Esophagus muscularis mucosa (tissue), 4 donors: ENCODE measurements around the gene MCF2L. TPM values are rescaled to one million over a fixed set of nuclear protein-coding genes. Genes with fewer than 3 reads are reported as not detected.
A peak's percentile ranks its signal among the peaks of the same experiment; 100 is the strongest.

Experiments
- DNase-seq: peaks from one replicate; pipeline ENCODE4 v3.0.0-alpha.2; 2017; ENCODE audit errors: extremely low spot score
- H3K27ac ChIP-seq, 4 donors: fragments of 200-600 bp; sonication (generic); replicated peaks in 1 of 4; 1 replicate in 3 of 4; 2 replicates in 1 of 4; pipeline ENCODE4 v1.5.1; 2016 to 2019; ENCODE audit warnings: mild to moderate bottlenecking in 1 of 4
- H3K27me3 ChIP-seq, 4 donors: fragments of 200-600 bp; sonication (generic); one replicate each; pipeline versions ENCODE4 v1.5.1 to v1.6.0; 2016 to 2019
- H3K36me3 ChIP-seq, 4 donors: fragments of 200-600 bp; sonication (generic); one replicate each; pipeline ENCODE4 v1.5.1; 2016 to 2019
- H3K4me1 ChIP-seq, 4 donors: fragments of 200-600 bp; sonication (generic); one replicate each; pipeline ENCODE4 v1.5.1; 2016 to 2019
- H3K4me3 ChIP-seq, 4 donors: fragments of 200-600 bp; sonication (generic); 1 replicate in 2 of 4; 2 replicates in 2 of 4; pipeline ENCODE4 v1.5.1; 2016 to 2019; ENCODE audit warnings: mild to moderate bottlenecking in 4 of 4, moderate library complexity in 1 of 4
- H3K9me3 ChIP-seq, 4 donors: fragments of 200-600 bp; sonication (generic); 1 replicate in 3 of 4; 2 replicates in 1 of 4; pipeline ENCODE4 v1.5.1; 2016 to 2019
- CTCF ChIP-seq, 3 experiments: fragments of 200-600 bp in 2 of 3; fragments of 450-650 bp in 1 of 3; sonication (generic) in 2 of 3; IDR thresholded peaks; one replicate each; pipeline ENCODE4 v1.5.1; 2017 to 2019; ENCODE audit warnings: antibody characterized with exemption in 3 of 3, mild to moderate bottlenecking in 2 of 3, moderate library complexity in 1 of 3
- EP300 ChIP-seq: sonication (generic); formaldehyde crosslinking; IDR thresholded peaks from one replicate; pipeline ENCODE4 v1.6.1; 2017; ENCODE audit warnings: antibody characterized with exemption
- POLR2A ChIP-seq: fragments of 450-650 bp; IDR thresholded peaks from one replicate; pipeline ENCODE4 v1.6.1; 2017; ENCODE audit warnings: antibody characterized with exemption, moderate library complexity, mild to moderate bottlenecking, low read depth
- POLR2AphosphoS5 ChIP-seq, 2 donors: sonication (generic); formaldehyde crosslinking; IDR thresholded peaks; one replicate each; pipeline ENCODE4 v1.6.1; 2017; ENCODE audit warnings: antibody characterized with exemption in 2 of 2
- WGBS: methylation state at CpG from one replicate; pipeline ENCODE4 v1.1.5; 2018; 5-methylcytosine and 5-hydroxymethylcytosine counted together
- intact Hi-C: fragments of 100-400 bp; cut with DNase I; formaldehyde crosslinking; loops from one replicate; pipeline ENCODE4 v1.15.1; 2023
- total RNA-seq, 4 donors: library from RNA; depleted of rRNA; stranded (reverse); fragments of >200 nt; gene quantifications; one replicate each; pipeline versions ENCODE4 v1.1.0 to v1.2.1, GENCODE V29; 2016

The MCF2L gene
- total RNA-seq, 4 donors from 2014 or later, result 14.5 to 38.6 (median 26.7) TPM

GRCh38 chr13:113043931-113044330 is 74.9 kb downstream of the MCF2L start:
- Histone ChIP-seq H3K9me3 (no peaks in the 10 kb centered on the region), H3K4me1 (peaks cover 0 to under 1% (median 0%) of the 10 kb centered on the region in 4 donors), H3K27me3 (peaks cover 0 to 40% (median 0%) of the 10 kb centered on the region in 4 donors), H3K4me3 (no peak overlapping the region), H3K36me3 (peaks cover 0 to 44% (median 4%) of the 10 kb centered on the region in 4 donors), H3K27ac (no peak overlapping the region)
- intact Hi-C loops, result no loop called here
- 73% methylated on average over 14 of the region's 14 CpGs for WGBS
- TF ChIP-seq POLR2AphosphoS5 (IDR thresholded peaks at IDR 0.05) (no peak), EP300 (no peak), POLR2A (no peak), CTCF (IDR thresholded peaks at IDR 0.05) (no peak)
- no peak for DNase-seq

- Histone ChIP-seq H3K9me3 (no peaks in the 10 kb centered on the region), H3K27me3 (peaks cover 0 to 40% (median 0%) of the 10 kb centered on the region in 4 donors), H3K36me3 (peaks cover 0 to 41% (median 4%) of the 10 kb centered on the region in 4 donors), H3K27ac (peak overlapping the region in 1 of 4 donors; percentile 27), H3K4me3 (no peak overlapping the region), H3K4me1 (peaks cover 5 to 6% (median 5%) of the 10 kb centered on the region in 4 donors)
- intact Hi-C loops, result no loop called here
- 79% methylated on average over 18 of the region's 27 CpGs for WGBS
- TF ChIP-seq EP300, result no peak
- TF ChIP-seq POLR2AphosphoS5 (IDR thresholded peaks at IDR 0.05), result no peak
- no peak for TF ChIP-seq CTCF (IDR thresholded peaks at IDR 0.05)
- TF ChIP-seq POLR2A, result no peak
- DNase-seq, result no peak
Measured at GRCh38 chr13:113044391-113045114, 75.5 kb downstream of the MCF2L start.

- H3K27ac ChIP-seq, result peak overlapping the region in 1 of 4 donors; percentile 27
- TF ChIP-seq POLR2AphosphoS5 (IDR thresholded peaks at IDR 0.05), result no peak
- no peak for TF ChIP-seq POLR2A
- no peak for TF ChIP-seq EP300
- no peak for TF ChIP-seq CTCF (IDR thresholded peaks at IDR 0.05)
- WGBS, result 81% methylated on average over 32 of the region's 32 CpGs
- DNase-seq, result no peak
- peaks cover 0 to 37% (median 4%) of the 10 kb centered on the region in 4 donors for H3K36me3 ChIP-seq
- no peak overlapping the region for H3K4me3 ChIP-seq
- H3K27me3 ChIP-seq, result peaks cover 0 to 40% (median 0%) of the 10 kb centered on the region in 4 donors
- H3K4me1 ChIP-seq, result peaks cover 13 to 15% (median 15%) of the 10 kb centered on the region in 4 donors
- intact Hi-C loops, result no loop called here
- no peaks in the 10 kb centered on the region for H3K9me3 ChIP-seq
Measured at GRCh38 chr13:113045251-113046127, 76.5 kb downstream of the MCF2L start.

- peaks cover 0 to 39% (median 0%) of the 10 kb centered on the region in 4 donors for H3K27me3 ChIP-seq
- H3K4me1 ChIP-seq, result peaks cover 13 to 23% (median 22%) of the 10 kb centered on the region in 4 donors
- no peak for DNase-seq
- intact Hi-C loops, result no loop called here
- H3K36me3 ChIP-seq, result peaks cover 0 to 34% (median 4%) of the 10 kb centered on the region in 4 donors
- no peak overlapping the region for H3K4me3 ChIP-seq
- no peak for TF ChIP-seq CTCF (IDR thresholded peaks at IDR 0.05)
- no peak for TF ChIP-seq POLR2AphosphoS5 (IDR thresholded peaks at IDR 0.05)
- TF ChIP-seq POLR2A, result no peak
- TF ChIP-seq EP300, result no peak
- WGBS, result 90% methylated on average over 30 of the region's 30 CpGs
- H3K9me3 ChIP-seq, result no peaks in the 10 kb centered on the region
- no peak overlapping the region for H3K27ac ChIP-seq
Measured at GRCh38 chr13:113046128-113046882, 77.3 kb downstream of the MCF2L start.
